ENCODE measurements around the gene FDXR. TPM values are rescaled to one million over a fixed set of nuclear protein-coding genes. Genes with fewer than 3 reads are reported as not detected.

FDXR gene
- total RNA-seq, 1 donor: 23.5 TPM

DNA sequence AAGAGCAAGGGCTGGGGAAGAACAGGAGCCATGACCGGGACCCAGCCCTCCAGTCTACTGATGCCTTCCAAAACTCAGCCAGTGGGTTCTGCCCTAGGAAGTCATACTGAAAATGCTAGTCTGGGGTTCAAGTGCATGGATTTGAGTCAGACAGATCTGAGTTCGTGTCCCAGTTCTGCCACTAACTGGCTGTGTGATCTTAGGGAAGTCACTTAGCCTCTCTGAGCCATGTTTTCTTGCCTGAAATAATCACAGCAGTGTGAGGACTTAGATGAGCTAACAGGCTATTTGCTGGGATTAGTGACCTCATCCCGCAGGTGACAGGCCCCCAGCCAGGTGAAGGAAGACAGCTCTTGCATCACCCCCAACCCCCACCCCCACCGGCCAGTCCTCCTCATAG lies 17.5 kb downstream of the FDXR start:
- Histone ChIP-seq H3K36me3 (ENCODE audit: insufficient read depth, low read length) (no peaks in the 10 kb centered on the region), H3K27ac (ENCODE audit: low read depth, low read length) (no peak overlapping the region), H3K4me2 (ENCODE audit: insufficient read depth, low read length) (no peak overlapping the region), H4K20me1 (ENCODE audit: insufficient read depth, low read length) (no peaks in the 10 kb centered on the region), H2AFZ (ENCODE audit: low read length) (no peak overlapping the region), H3K4me3 (ENCODE audit: insufficient read depth, low read length) (no peak overlapping the region), H3K27me3 (ENCODE audit: insufficient read depth, low read length) (peaks cover 74% of the 10 kb centered on the region), H3K9me3 (ENCODE audit: low read depth, low read length) (no peaks in the 10 kb centered on the region), H3K4me1 (ENCODE audit: insufficient read depth, low read length) (no peaks in the 10 kb centered on the region), H3K79me2 (ENCODE audit: insufficient read depth, low read length) (no peaks in the 10 kb centered on the region)
- TF ChIP-seq, protein P1, sequence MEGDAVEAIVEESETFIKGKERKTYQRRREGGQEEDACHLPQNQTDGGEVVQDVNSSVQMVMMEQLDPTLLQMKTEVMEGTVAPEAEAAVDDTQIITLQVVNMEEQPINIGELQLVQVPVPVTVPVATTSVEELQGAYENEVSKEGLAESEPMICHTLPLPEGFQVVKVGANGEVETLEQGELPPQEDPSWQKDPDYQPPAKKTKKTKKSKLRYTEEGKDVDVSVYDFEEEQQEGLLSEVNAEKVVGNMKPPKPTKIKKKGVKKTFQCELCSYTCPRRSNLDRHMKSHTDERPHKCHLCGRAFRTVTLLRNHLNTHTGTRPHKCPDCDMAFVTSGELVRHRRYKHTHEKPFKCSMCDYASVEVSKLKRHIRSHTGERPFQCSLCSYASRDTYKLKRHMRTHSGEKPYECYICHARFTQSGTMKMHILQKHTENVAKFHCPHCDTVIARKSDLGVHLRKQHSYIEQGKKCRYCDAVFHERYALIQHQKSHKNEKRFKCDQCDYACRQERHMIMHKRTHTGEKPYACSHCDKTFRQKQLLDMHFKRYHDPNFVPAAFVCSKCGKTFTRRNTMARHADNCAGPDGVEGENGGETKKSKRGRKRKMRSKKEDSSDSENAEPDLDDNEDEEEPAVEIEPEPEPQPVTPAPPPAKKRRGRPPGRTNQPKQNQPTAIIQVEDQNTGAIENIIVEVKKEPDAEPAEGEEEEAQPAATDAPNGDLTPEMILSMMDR (IDR thresholded peaks at IDR 0.05; ENCODE audit: extremely low read depth, low read depth, low read length): no peak
- no peak for DNase-seq (ENCODE audit: insufficient read length, low spot score, missing footprints)

GRCh38 chr17:74854792-74855191 lies 18.0 kb downstream of the FDXR start:
- Histone ChIP-seq H3K9me3 (ENCODE audit: low read depth, low read length) (no peaks in the 10 kb centered on the region), H3K36me3 (ENCODE audit: insufficient read depth, low read length) (no peaks in the 10 kb centered on the region), H2AFZ (ENCODE audit: low read length) (no peak overlapping the region), H3K4me3 (ENCODE audit: insufficient read depth, low read length) (no peak overlapping the region), H3K27me3 (ENCODE audit: insufficient read depth, low read length) (peaks cover 69% of the 10 kb centered on the region), H3K4me2 (ENCODE audit: insufficient read depth, low read length) (no peak overlapping the region), H4K20me1 (ENCODE audit: insufficient read depth, low read length) (no peaks in the 10 kb centered on the region), H3K4me1 (ENCODE audit: insufficient read depth, low read length) (no peaks in the 10 kb centered on the region), H3K79me2 (ENCODE audit: insufficient read depth, low read length) (no peaks in the 10 kb centered on the region), H3K27ac (ENCODE audit: low read depth, low read length) (no peak overlapping the region)
- TF ChIP-seq, protein P1 (IDR thresholded peaks at IDR 0.05; ENCODE audit: extremely low read depth, low read depth, low read length): no peak
- no peak for DNase-seq (ENCODE audit: insufficient read length, low spot score, missing footprints)

DNA sequence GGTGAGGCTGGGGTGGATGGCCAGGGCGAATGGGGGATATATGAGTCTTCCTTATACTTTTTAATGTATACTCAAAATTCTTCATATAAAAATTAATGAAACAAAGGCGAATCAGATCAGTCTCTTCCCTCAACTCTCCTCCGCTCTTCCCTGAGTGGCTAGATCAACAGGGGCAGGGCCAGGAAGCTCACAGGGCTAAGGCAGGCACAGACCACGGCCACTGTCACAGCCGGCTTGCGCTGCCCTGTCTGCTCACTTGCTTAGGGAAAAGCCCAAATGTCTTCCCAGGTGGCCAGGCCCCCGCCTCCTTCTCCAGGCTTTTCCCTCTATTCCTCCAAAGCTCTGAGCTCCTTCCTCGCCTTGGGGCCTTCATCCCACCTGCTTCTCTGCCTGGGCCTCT lies 19.1 kb downstream of the FDXR start:
- no peaks in the 10 kb centered on the region for H3K79me2 ChIP-seq (ENCODE audit: insufficient read depth, low read length)
- no peaks in the 10 kb centered on the region for H3K4me1 ChIP-seq (ENCODE audit: insufficient read depth, low read length)
- DNase-seq (ENCODE audit: insufficient read length, low spot score, missing footprints): no peak
- no peak overlapping the region for H2AFZ ChIP-seq (ENCODE audit: low read length)
- no peaks in the 10 kb centered on the region for H4K20me1 ChIP-seq (ENCODE audit: insufficient read depth, low read length)
- no peak overlapping the region for H3K4me3 ChIP-seq (ENCODE audit: insufficient read depth, low read length)
- H3K9me3 ChIP-seq (ENCODE audit: low read depth, low read length): no peaks in the 10 kb centered on the region
- no peaks in the 10 kb centered on the region for H3K36me3 ChIP-seq (ENCODE audit: insufficient read depth, low read length)
- TF ChIP-seq, protein P1 (IDR thresholded peaks at IDR 0.05; ENCODE audit: extremely low read depth, low read depth, low read length): no peak
- peaks cover 61% of the 10 kb centered on the region for H3K27me3 ChIP-seq (ENCODE audit: insufficient read depth, low read length)
- H3K4me2 ChIP-seq (ENCODE audit: insufficient read depth, low read length): no peak overlapping the region
- H3K27ac ChIP-seq (ENCODE audit: low read depth, low read length): no peak overlapping the region

GRCh38 chr17:74853048-74853397 lies 19.8 kb downstream of the FDXR start:
- H3K27me3 ChIP-seq (ENCODE audit: insufficient read depth, low read length): peaks cover 58% of the 10 kb centered on the region
- DNase-seq (ENCODE audit: insufficient read length, low spot score, missing footprints): no peak

More at GRCh38 chr17:74853048-74853397, 19.8 kb downstream of the FDXR start:
- Histone ChIP-seq H2AFZ (ENCODE audit: low read length) (no peak overlapping the region), H4K20me1 (ENCODE audit: insufficient read depth, low read length) (no peaks in the 10 kb centered on the region), H3K4me1 (ENCODE audit: insufficient read depth, low read length) (no peaks in the 10 kb centered on the region), H3K79me2 (ENCODE audit: insufficient read depth, low read length) (no peaks in the 10 kb centered on the region), H3K4me2 (ENCODE audit: insufficient read depth, low read length) (no peak overlapping the region), H3K9me3 (ENCODE audit: low read depth, low read length) (no peaks in the 10 kb centered on the region), H3K36me3 (ENCODE audit: insufficient read depth, low read length) (no peaks in the 10 kb centered on the region), H3K4me3 (ENCODE audit: insufficient read depth, low read length) (no peak overlapping the region), H3K27ac (ENCODE audit: low read depth, low read length) (no peak overlapping the region)
- TF ChIP-seq, protein P1 (IDR thresholded peaks at IDR 0.05; ENCODE audit: extremely low read depth, low read depth, low read length): no peak

All from osteoblast (primary cell).